Melanocyte of skin (primary cell): ENCODE data around the gene SV2C. TPM values are rescaled to one million over a fixed set of nuclear protein-coding genes. Genes with fewer than 3 reads are reported as not detected.

Experiments
- small RNA-seq, 2 donors: library from RNA; depleted of rRNA; stranded (forward); fragments of <200 nt; gene quantifications; one replicate each; pipeline ENCODE3, GENCODE V24; 2012
- total RNA-seq, 2 donors: library from RNA; depleted of rRNA; stranded (reverse); fragments of >200 nt; gene quantifications; 2 replicates each; pipeline ENCODE4 v1.2.3, GENCODE V29; 2012

SV2C gene
- under 1 TPM in 1 of 2 donors, not detected in 1; under 0.01 TPM for total RNA-seq

GRCh38 chr5:76082772-76083554, at the start of gene SV2C:
Gene SV2C, plus strand, starts transcription at chr5:76083383. Its CDS starts 48,368 bp downstream, at chr5:76131751.

GRCh38 chr5:76402886-76403765, 319.9 kb downstream of the SV2C start, which contains the start of gene IQGAP2:
Gene IQGAP2, plus strand, starts transcription at chr5:76403285. Its CDS starts 261 bp downstream, at chr5:76403546.

Small RNA genes within 50 kb of the gene (small RNA-seq; reads per million reads assigned to genes)
- gene AC113404.2 (0 reads per million in 2 donors), gene RNA5SP186 (0 reads per million in 2 donors)
